IPS-NIHi11 (cell line): Measurements from ENCODE around the gene ANKRD55.
"Not testable (repeated sequence)": the region's sequence is repeated elsewhere in the genome, so short reads cannot be mapped to it uniquely, and the experiment has no call there.

Source experiments
- DNase-seq: peaks from one replicate; pipeline ENCODE4 v3.0.0; 2012; ENCODE audit warnings: mixed read lengths, low spot score

The ANKRD55 gene

GRCh38 chr5:56233230-56233629 is at the start of gene ANKRD55:
Gene ANKRD55, minus strand, starts transcription at chr5:56233330. Its CDS starts 417 bp downstream, at chr5:56232913.
- no peak for DNase-seq

- no peak for DNase-seq
Measured at GRCh38 chr5:56282216-56282615, 49.1 kb upstream of the ANKRD55 start.

GRCh38 chr5:56281489-56282165 is 48.5 kb upstream of the ANKRD55 start:
- DNase-seq, result no peak

- peak; percentile 29 for DNase-seq
Measured at GRCh38 chr5:56279979-56280378, 46.8 kb upstream of the ANKRD55 start.

- DNase-seq, result no peak
Measured at GRCh38 chr5:56279291-56279690, 46.2 kb upstream of the ANKRD55 start.

GRCh38 chr5:56278335-56278753 is 45.2 kb upstream of the ANKRD55 start:
- no peak for DNase-seq

- no peak for DNase-seq
Measured at GRCh38 chr5:56277573-56277972, 44.4 kb upstream of the ANKRD55 start.

GRCh38 chr5:56273376-56273955 is 40.3 kb upstream of the ANKRD55 start:
- DNase-seq, result no peak

- no peak for DNase-seq
Measured at GRCh38 chr5:56272765-56273164, 39.6 kb upstream of the ANKRD55 start.

- peak; percentile 81 for DNase-seq
Measured at GRCh38 chr5:56270568-56271392, 37.6 kb upstream of the ANKRD55 start.

- no peak for DNase-seq
Measured at GRCh38 chr5:56270058-56270457, 36.9 kb upstream of the ANKRD55 start.

- peak; percentile 36 for DNase-seq
Measured at GRCh38 chr5:56269216-56269927, 36.2 kb upstream of the ANKRD55 start.

- DNase-seq, result not testable (repeated sequence)
Measured at GRCh38 chr5:56268707-56269106, 35.6 kb upstream of the ANKRD55 start.

GRCh38 chr5:56267856-56268255 is 34.7 kb upstream of the ANKRD55 start:
- no peak for DNase-seq

GRCh38 chr5:56264417-56265025 is 31.4 kb upstream of the ANKRD55 start:
- peak; percentile 77 for DNase-seq

- DNase-seq, result no peak
Measured at GRCh38 chr5:56262279-56262678, 29.1 kb upstream of the ANKRD55 start.

GRCh38 chr5:56259002-56259511 is 25.9 kb upstream of the ANKRD55 start:
- DNase-seq, result no peak

GRCh38 chr5:56257763-56258529 is 24.8 kb upstream of the ANKRD55 start:
- DNase-seq, result not testable (repeated sequence)

- no peak for DNase-seq
Measured at GRCh38 chr5:56257010-56257409, 23.9 kb upstream of the ANKRD55 start.

- no peak for DNase-seq
Measured at GRCh38 chr5:56255502-56255901, 22.4 kb upstream of the ANKRD55 start.

- no peak for DNase-seq
Measured at GRCh38 chr5:56253924-56254323, 20.8 kb upstream of the ANKRD55 start.
